T-cell (primary cell): ENCODE results near the gene LDB2. TPM values are rescaled to one million over a fixed set of nuclear protein-coding genes. Genes with fewer than 3 reads are reported as not detected.

Source experiments
- ATAC-seq, 4 experiments: fragments of 200-7000 bp in 3 of 4; fragments of 150-1000 bp in 1 of 4; cut with Tn5 transposase; replicated peaks in 1 of 4; 1 replicate in 3 of 4; 2 replicates in 1 of 4; pipeline ENCODE4 v1.10.0; 2021; ENCODE audit warnings: moderate library complexity in 3 of 4, mild to moderate bottlenecking in 2 of 4, moderate number of reproducible peaks in 1 of 4
- CTCF ChIA-PET, 2 donors: fragments of 300-600 bp; sonication (Branson Sonifier 250); formaldehyde crosslinking; loops; one replicate each; lab custom pipeline; 2022; ENCODE audit warnings: antibody characterized with exemption in 2 of 2; lab: Charles Lee
- POLR2A ChIA-PET, 2 donors: fragments of 300-600 bp; sonication (Branson Sonifier 250); formaldehyde crosslinking; loops; one replicate each; lab custom pipeline; 2022; ENCODE audit warnings: antibody characterized with exemption in 2 of 2; lab: Charles Lee
- DNase-seq, 35 experiments: peaks; one replicate each; pipeline versions ENCODE4 v3.0.0 to v3.0.0-alpha.2; 2013 to 2023
- H3K27ac ChIP-seq: one replicate; pipeline ENCODE4 v1.5.1; 2013; ENCODE audit warnings: low read length
- H3K27me3 ChIP-seq, 2 experiments: replicated peaks in 1 of 2; 1 replicate in 1 of 2; 2 replicates in 1 of 2; pipeline versions ENCODE4 v1.6.1 to v1.7.0; 2013; ENCODE audit warnings: low read length in 1 of 2, mixed read lengths in 1 of 2; ENCODE audit not compliant: control insufficient read depth in 2 of 2, insufficient read depth in 2 of 2; ENCODE audit errors: extremely low read depth in 1 of 2
- H3K36me3 ChIP-seq, 2 donors: 1 replicate in 1 of 2; 2 replicates in 1 of 2; pipeline versions ENCODE4 v1.6.1 to v1.7.0; 2013; ENCODE audit warnings: low read length in 1 of 2; ENCODE audit not compliant: control insufficient read depth in 2 of 2, insufficient read depth in 1 of 2; ENCODE audit errors: extremely low read depth in 1 of 2
- H3K4me1 ChIP-seq, 2 experiments: 1 replicate in 1 of 2; 2 replicates in 1 of 2; pipeline versions ENCODE4 v1.6.1 to v1.7.0; 2013; ENCODE audit warnings: low read length in 2 of 2, mixed read lengths in 1 of 2; ENCODE audit not compliant: insufficient read depth in 2 of 2, control insufficient read depth in 1 of 2; ENCODE audit errors: extremely low read depth in 1 of 2
- H3K4me3 ChIP-seq, 2 donors: 1 replicate in 1 of 2; 2 replicates in 1 of 2; pipeline versions ENCODE4 v1.5.1 to v1.7.0; 2013; ENCODE audit warnings: mild to moderate bottlenecking in 2 of 2, low read length in 1 of 2, moderate library complexity in 1 of 2; ENCODE audit not compliant: control insufficient read depth in 1 of 2; ENCODE audit errors: extremely low read depth in 1 of 2
- H3K9me3 ChIP-seq: 2 replicates; pipeline ENCODE4 v1.7.0; 2013
- H3K27ac Mint-ChIP-seq, 2 donors: one replicate each; pipeline ENCODE4 v1.8.0; 2020 to 2021; ENCODE audit warnings: mild to moderate bottlenecking in 2 of 2, mixed read lengths in 2 of 2
- H3K27me3 Mint-ChIP-seq, 2 donors: one replicate each; pipeline ENCODE4 v1.8.0; 2021 to 2022; ENCODE audit warnings: mixed read lengths in 2 of 2
- H3K36me3 Mint-ChIP-seq: one replicate; pipeline ENCODE4 v1.8.0; 2021; ENCODE audit warnings: mixed read lengths
- H3K4me1 Mint-ChIP-seq, 3 donors: one replicate each; pipeline ENCODE4 v1.8.0; 2020 to 2022; ENCODE audit warnings: mixed read lengths in 3 of 3, mild to moderate bottlenecking in 1 of 3
- H3K4me3 Mint-ChIP-seq, 3 donors: one replicate each; pipeline ENCODE4 v1.8.0; 2020 to 2022; ENCODE audit warnings: mild to moderate bottlenecking in 3 of 3, mixed read lengths in 3 of 3, moderate library complexity in 3 of 3
- H3K9me3 Mint-ChIP-seq, 3 donors: one replicate each; pipeline ENCODE4 v1.8.0; 2020 to 2022; ENCODE audit warnings: mixed read lengths in 3 of 3
- WGBS: methylation state at CpG from one replicate; pipeline ENCODE4 v1.1.5; 2013; ENCODE audit warnings: missing lambda C conversion rate; ENCODE audit not compliant: insufficient coverage; 5-methylcytosine and 5-hydroxymethylcytosine counted together
- total RNA-seq, 35 experiments: library from RNA in 6 of 35; stranded (reverse) in 6 of 35; fragments of 120-200 nt in 1 of 35; gene quantifications; one replicate each; pipeline versions ENCODE4 v1.2.1 to v1.2.4 and lab custom pipeline; 2013 to 2026

LDB2 gene
- total RNA-seq, 5 donors from 2014 or later (not counting 1 experiment from before 2014, with no cell fraction given): 0.15 to 0.82 (median 0.39) TPM; not detected in 2

- peaks cover 0 to 10% (median 4%) of the 10 kb centered on the region in 3 donors for H3K9me3 Mint-ChIP-seq
- no CpG with 5 or more reads among the region's 6 CpGs for WGBS
- ATAC-seq: no peak
- ChIA-PET CTCF (no interaction called here), POLR2A (no interaction called here)
- no peaks in the 10 kb centered on the region for H3K36me3 Mint-ChIP-seq
- Histone ChIP-seq H3K27ac (no peak overlapping the region), H3K4me3 (no peak overlapping the region), H3K4me1 (no peaks in the 10 kb centered on the region), H3K27me3 (peaks cover 0 to 2% of the 10 kb centered on the region in 2 experiments), H3K9me3 (no peaks in the 10 kb centered on the region), H3K36me3 (no peaks in the 10 kb centered on the region)
- no peak for DNase-seq
- no peak overlapping the region for H3K4me3 Mint-ChIP-seq
- H3K27ac Mint-ChIP-seq: no peak overlapping the region
- no peaks in the 10 kb centered on the region for H3K4me1 Mint-ChIP-seq
- H3K27me3 Mint-ChIP-seq: no peaks in the 10 kb centered on the region
These were observed 281.4 kb downstream of the LDB2 start for GRCh38 chr4:16617011-16617410.

- Mint-ChIP-seq H3K27me3 (peaks cover 0 to 4% of the 10 kb centered on the region in 2 donors), H3K4me3 (no peak overlapping the region), H3K36me3 (no peaks in the 10 kb centered on the region), H3K9me3 (peaks cover 5 to 29% (median 7%) of the 10 kb centered on the region in 3 donors), H3K27ac (no peak overlapping the region), H3K4me1 (no peaks in the 10 kb centered on the region)
- Histone ChIP-seq H3K4me3 (no peak overlapping the region), H3K9me3 (no peaks in the 10 kb centered on the region), H3K27me3 (peaks cover 0 to 3% of the 10 kb centered on the region in 2 experiments), H3K27ac (no peak overlapping the region), H3K4me1 (no peaks in the 10 kb centered on the region), H3K36me3 (no peaks in the 10 kb centered on the region)
- 92% methylated on average over 2 of the region's 10 CpGs for WGBS
- ChIA-PET POLR2A (no interaction called here), CTCF (no interaction called here)
- no peak for DNase-seq
- ATAC-seq: no peak
These were observed 289.2 kb downstream of the LDB2 start for GRCh38 chr4:16609170-16609758.

- no peaks in the 10 kb centered on the region for H3K36me3 ChIP-seq
- POLR2A ChIA-PET: no interaction called here
- peaks cover 0 to 4% of the 10 kb centered on the region in 2 donors for H3K27me3 Mint-ChIP-seq
- H3K4me3 ChIP-seq: no peak overlapping the region
- H3K4me3 Mint-ChIP-seq: no peak overlapping the region
- no peaks in the 10 kb centered on the region for H3K4me1 Mint-ChIP-seq
- no peaks in the 10 kb centered on the region for H3K9me3 ChIP-seq
- CTCF ChIA-PET: no interaction called here
- no peaks in the 10 kb centered on the region for H3K36me3 Mint-ChIP-seq
- no peak for DNase-seq
- H3K4me1 ChIP-seq: no peaks in the 10 kb centered on the region
- H3K27ac ChIP-seq: no peak overlapping the region
- H3K27ac Mint-ChIP-seq: no peak overlapping the region
- ATAC-seq: no peak
- H3K9me3 Mint-ChIP-seq: peaks cover 5 to 23% (median 7%) of the 10 kb centered on the region in 3 donors
- WGBS: 78% methylated on average over 6 of the region's 16 CpGs
- H3K27me3 ChIP-seq: peaks cover 0 to 3% of the 10 kb centered on the region in 2 experiments
These were observed 289.8 kb downstream of the LDB2 start for GRCh38 chr4:16608611-16609125.

- DNase-seq: no peak
- CTCF ChIA-PET: interaction anchor here in 1 of 2 donors (0.6 kb wide), 1 partner anchor 10 kb away, joined by 6 read pairs; no protein-coding TSS in a partner anchor
- Mint-ChIP-seq H3K27ac (no peak overlapping the region), H3K27me3 (peaks cover 0 to 4% of the 10 kb centered on the region in 2 donors), H3K9me3 (peaks cover 5 to 22% (median 7%) of the 10 kb centered on the region in 3 donors), H3K4me3 (no peak overlapping the region), H3K4me1 (no peaks in the 10 kb centered on the region), H3K36me3 (no peaks in the 10 kb centered on the region)
- no peaks in the 10 kb centered on the region for H3K4me1 ChIP-seq
- no peak overlapping the region for H3K27ac ChIP-seq
- H3K9me3 ChIP-seq: no peaks in the 10 kb centered on the region
- no peak overlapping the region for H3K4me3 ChIP-seq
- 100% methylated on average over 2 of the region's 5 CpGs for WGBS
- ATAC-seq: no peak
- no peaks in the 10 kb centered on the region for H3K36me3 ChIP-seq
- POLR2A ChIA-PET: no interaction called here
- H3K27me3 ChIP-seq: peaks cover 0 to 3% of the 10 kb centered on the region in 2 experiments
These were observed 290.3 kb downstream of the LDB2 start for GRCh38 chr4:16608123-16608522.

DNA sequence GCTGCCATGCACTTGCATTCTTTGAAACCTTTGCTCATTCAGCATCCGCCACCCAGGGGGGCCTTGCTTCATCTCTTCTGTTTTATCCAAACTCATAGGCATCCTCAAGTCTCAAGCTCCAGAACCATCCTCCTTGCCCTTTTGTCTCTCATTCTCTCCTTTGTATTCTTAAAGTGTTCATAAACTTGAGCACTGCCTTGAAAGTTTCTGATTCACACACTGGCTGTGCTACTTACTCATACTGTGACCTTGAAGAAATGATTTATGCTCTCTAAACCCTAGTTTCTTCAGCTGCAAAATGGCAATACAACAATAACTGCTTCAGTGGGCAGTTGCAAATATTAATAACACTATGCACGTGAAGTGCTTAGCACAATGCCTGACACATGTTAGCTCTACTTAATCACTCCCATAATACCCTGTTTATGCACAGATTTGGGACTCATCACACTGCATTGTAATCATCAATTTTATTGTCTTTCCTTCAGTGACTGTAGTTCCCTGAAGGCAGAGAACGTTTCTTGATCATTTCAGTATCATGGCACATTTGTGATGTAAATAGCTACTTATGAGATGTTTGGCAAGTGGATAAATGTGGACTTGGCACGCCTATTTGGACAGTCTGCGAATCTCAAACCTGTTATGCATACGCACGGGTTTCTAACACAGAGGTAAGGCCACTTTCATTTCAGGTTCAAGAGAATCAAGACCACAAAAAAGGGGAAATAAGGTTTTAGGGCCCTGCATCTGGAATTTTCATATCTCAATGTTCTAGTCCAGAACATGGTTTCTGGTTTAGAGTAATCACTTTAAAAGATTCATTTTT lies 291.0 kb downstream of the LDB2 start:
- no peaks in the 10 kb centered on the region for H3K4me1 ChIP-seq
- ATAC-seq (no peak), DNase-seq (no peak)
- peaks cover 0 to 3% of the 10 kb centered on the region in 2 experiments for H3K27me3 ChIP-seq
- Mint-ChIP-seq H3K4me3 (no peak overlapping the region), H3K27ac (no peak overlapping the region), H3K4me1 (no peaks in the 10 kb centered on the region), H3K9me3 (peaks cover 5 to 27% (median 7%) of the 10 kb centered on the region in 3 donors), H3K36me3 (no peaks in the 10 kb centered on the region), H3K27me3 (peaks cover 0 to 4% of the 10 kb centered on the region in 2 donors)
- no peak overlapping the region for H3K4me3 ChIP-seq
- CTCF ChIA-PET: interaction anchor here (0.5 to 0.6 kb wide), 2 partner anchors 9 to 38 kb away, joined by 6 to 7 read pairs; no protein-coding TSS in a partner anchor
- no peaks in the 10 kb centered on the region for H3K36me3 ChIP-seq
- H3K27ac ChIP-seq: no peak overlapping the region
- POLR2A ChIA-PET: no interaction called here
- no peaks in the 10 kb centered on the region for H3K9me3 ChIP-seq
- 64% methylated on average over 3 of the region's 7 CpGs for WGBS

- POLR2A ChIA-PET: no interaction called here
- H3K27ac Mint-ChIP-seq: no peak overlapping the region
These were observed 291.8 kb downstream of the LDB2 start for GRCh38 chr4:16606691-16607090.

More at GRCh38 chr4:16606691-16607090, 291.8 kb downstream of the LDB2 start:
- no peaks in the 10 kb centered on the region for H3K4me1 ChIP-seq
- no peak overlapping the region for H3K4me3 Mint-ChIP-seq
- peaks cover 0 to 8% of the 10 kb centered on the region in 2 donors for H3K27me3 Mint-ChIP-seq
- no peaks in the 10 kb centered on the region for H3K36me3 ChIP-seq
- no peaks in the 10 kb centered on the region for H3K36me3 Mint-ChIP-seq
- H3K9me3 Mint-ChIP-seq: peaks cover 0 to 21% (median 7%) of the 10 kb centered on the region in 3 donors
- H3K4me3 ChIP-seq: no peak overlapping the region
- CTCF ChIA-PET: no interaction called here
- H3K9me3 ChIP-seq: no peaks in the 10 kb centered on the region
- DNase-seq (no peak), ATAC-seq (no peak)
- H3K27me3 ChIP-seq: peaks cover 0 to 3% of the 10 kb centered on the region in 2 experiments
- WGBS: no CpG with 5 or more reads among the region's 2 CpGs
- H3K4me1 Mint-ChIP-seq: no peaks in the 10 kb centered on the region
- H3K27ac ChIP-seq: no peak overlapping the region
